ENCODE data around the gene DOCK2.

DOCK2 gene

DNA sequence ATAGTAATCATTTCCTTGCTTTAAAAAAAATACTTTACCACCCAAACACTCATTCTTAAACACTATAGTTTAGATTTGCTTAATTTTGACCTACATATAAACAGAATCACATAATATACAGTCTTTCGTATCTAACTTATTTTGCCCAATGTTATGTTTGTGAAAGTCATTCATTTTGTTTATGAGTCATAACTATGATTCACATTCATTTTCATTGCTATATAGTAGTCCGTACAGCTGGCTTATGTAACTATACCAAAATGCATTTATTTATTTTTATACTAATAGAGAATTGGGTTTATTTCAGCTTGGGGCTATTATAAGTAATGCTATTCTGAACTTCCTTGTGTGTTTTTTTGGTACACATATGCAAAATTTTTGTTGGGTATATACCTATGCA lies 434.7 kb downstream of the DOCK2 start:
- TF ChIP-seq, protein P1, sequence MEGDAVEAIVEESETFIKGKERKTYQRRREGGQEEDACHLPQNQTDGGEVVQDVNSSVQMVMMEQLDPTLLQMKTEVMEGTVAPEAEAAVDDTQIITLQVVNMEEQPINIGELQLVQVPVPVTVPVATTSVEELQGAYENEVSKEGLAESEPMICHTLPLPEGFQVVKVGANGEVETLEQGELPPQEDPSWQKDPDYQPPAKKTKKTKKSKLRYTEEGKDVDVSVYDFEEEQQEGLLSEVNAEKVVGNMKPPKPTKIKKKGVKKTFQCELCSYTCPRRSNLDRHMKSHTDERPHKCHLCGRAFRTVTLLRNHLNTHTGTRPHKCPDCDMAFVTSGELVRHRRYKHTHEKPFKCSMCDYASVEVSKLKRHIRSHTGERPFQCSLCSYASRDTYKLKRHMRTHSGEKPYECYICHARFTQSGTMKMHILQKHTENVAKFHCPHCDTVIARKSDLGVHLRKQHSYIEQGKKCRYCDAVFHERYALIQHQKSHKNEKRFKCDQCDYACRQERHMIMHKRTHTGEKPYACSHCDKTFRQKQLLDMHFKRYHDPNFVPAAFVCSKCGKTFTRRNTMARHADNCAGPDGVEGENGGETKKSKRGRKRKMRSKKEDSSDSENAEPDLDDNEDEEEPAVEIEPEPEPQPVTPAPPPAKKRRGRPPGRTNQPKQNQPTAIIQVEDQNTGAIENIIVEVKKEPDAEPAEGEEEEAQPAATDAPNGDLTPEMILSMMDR (IDR thresholded peaks at IDR 0.05; ENCODE audit: low read depth, low read length, missing control alignments): no peak
- DNase-seq (ENCODE audit: extremely low read depth, low read depth): no peak
- H3K4me3 ChIP-seq (replicated peaks; ENCODE audit: low read depth, low read length): no peak overlapping the region

DNA sequence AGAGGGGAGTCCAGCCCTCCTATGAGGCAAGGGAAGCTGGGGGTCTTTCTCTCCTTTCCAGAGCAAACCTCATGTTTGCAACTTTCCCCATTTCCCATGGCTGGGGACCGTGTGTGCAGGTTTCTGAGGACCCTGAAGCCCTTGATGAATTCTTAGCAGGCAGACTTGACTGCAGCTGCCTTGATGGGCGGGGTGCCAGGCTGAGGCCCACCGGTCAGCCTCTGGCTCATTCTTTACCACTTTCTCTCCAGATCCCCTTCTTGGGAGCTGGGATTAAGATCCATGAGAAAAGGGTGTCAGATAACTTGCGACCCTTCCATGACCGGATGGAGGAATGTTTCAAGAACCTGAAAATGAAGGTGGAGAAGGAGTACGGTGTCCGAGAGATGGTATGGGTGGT lies 438.6 kb downstream of the DOCK2 start:
- TF ChIP-seq, protein P1 (IDR thresholded peaks at IDR 0.05; ENCODE audit: low read depth, low read length, missing control alignments): no peak
- H3K4me3 ChIP-seq (replicated peaks; ENCODE audit: low read depth, low read length): no peak overlapping the region
- DNase-seq (ENCODE audit: extremely low read depth, low read depth): no peak

DNA sequence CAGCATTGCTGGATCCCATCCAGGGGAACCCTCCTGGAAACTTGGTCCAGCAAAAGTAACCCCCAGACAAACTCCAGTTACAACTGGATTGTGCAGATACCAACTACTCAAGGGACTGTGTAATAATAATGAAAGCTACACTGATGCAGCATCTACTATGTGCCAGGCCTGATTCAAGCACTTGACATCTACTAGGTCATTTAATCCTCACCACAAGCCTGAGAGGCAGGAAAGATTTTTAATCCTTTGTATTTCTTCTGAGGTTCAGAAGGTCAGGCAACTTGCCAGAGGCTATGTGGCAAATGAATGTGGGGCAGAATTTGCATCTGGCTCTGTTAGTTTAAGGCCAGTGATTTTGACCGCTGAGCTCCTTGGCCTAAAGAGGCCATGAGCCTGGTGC lies 439.1 kb downstream of the DOCK2 start:
- TF ChIP-seq, protein P1 (IDR thresholded peaks at IDR 0.05; ENCODE audit: low read depth, low read length, missing control alignments): no peak
- H3K4me3 ChIP-seq (replicated peaks; ENCODE audit: low read depth, low read length): no peak overlapping the region
- no peak for DNase-seq (ENCODE audit: extremely low read depth, low read depth)

DNA sequence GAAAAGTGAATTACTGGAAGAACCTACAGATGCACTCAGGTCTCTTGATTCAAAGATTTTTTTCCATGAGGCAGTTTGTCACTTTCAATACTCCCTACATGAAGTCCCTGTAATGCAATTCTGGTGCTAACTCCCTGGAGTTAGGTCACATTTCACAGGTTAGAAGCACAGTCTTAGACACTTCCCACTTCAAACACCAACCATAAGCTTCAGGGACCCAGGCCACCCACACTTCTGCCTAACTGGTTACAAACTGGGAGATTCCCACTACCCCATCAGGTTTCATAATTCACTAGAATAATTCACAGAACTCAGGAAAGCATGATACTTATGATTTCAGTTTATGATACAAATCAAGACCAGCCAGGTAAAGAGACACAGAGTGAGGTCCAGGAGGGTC lies 439.7 kb downstream of the DOCK2 start:
- H3K4me3 ChIP-seq (replicated peaks; ENCODE audit: low read depth, low read length): no peak overlapping the region
- TF ChIP-seq, protein P1 (IDR thresholded peaks at IDR 0.05; ENCODE audit: low read depth, low read length, missing control alignments): no peak
- no peak for DNase-seq (ENCODE audit: extremely low read depth, low read depth)

DNA sequence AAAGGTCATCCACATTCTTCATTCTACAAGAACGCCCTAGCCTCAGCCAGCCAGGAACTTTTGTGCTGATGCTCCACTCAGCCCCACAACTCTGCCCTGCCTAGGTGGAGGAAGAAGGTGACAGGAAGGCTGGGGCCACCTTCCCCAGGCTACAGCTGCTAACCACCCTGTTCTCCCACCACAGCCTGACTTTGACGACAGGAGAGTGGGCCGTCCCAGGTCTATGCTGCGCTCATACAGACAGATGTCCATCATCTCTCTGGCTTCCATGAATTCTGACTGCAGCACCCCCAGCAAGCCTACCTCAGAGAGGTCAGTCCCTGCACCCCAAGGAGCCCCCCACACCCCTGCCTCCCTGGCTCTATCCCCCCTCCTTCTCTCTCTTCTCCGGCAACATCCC lies 440.5 kb downstream of the DOCK2 start:
- no peak for DNase-seq (ENCODE audit: extremely low read depth, low read depth)
- TF ChIP-seq, protein P1 (IDR thresholded peaks at IDR 0.05; ENCODE audit: low read depth, low read length, missing control alignments): no peak
- H3K4me3 ChIP-seq (replicated peaks; ENCODE audit: low read depth, low read length): no peak overlapping the region

DNA sequence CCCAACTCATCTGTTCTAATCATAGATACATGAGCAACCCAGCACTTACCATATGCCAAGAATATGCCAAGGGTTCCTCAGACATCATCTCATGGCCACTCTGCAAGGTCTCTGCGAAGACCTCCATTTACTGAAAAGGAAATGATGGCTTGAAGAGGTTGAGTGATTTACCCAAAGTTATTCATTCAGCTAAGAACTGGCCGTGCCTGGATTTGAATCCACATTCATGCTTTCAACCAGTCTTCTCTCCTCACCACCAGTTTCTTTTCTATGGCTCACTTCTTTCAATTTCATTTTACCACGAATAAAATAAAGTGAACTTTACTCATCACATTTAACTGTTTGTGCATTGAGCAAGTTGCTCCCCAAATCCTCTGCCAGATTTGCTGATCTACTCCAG lies 441.4 kb downstream of the DOCK2 start:
- TF ChIP-seq, protein P1 (IDR thresholded peaks at IDR 0.05; ENCODE audit: low read depth, low read length, missing control alignments): no peak
- no peak for DNase-seq (ENCODE audit: extremely low read depth, low read depth)
- H3K4me3 ChIP-seq (replicated peaks; ENCODE audit: low read depth, low read length): no peak overlapping the region

DNA sequence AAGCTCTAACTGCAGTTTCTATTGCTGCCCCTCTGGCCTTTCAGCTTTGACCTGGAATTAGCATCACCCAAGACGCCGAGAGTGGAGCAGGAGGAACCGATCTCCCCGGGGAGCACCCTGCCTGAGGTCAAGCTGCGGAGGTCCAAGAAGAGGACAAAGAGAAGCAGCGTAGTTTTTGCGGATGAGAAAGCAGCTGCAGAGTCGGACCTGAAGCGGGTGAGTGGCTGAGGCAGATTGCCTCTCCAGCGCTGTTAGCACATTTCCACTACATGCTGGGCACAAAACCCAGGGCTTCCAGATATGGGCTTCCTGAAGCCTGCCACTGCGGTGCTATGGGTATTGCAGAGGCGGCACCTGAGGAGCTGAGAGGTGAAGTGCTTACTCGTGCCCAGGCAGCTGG lies 441.9 kb downstream of the DOCK2 start:
- TF ChIP-seq, protein P1 (IDR thresholded peaks at IDR 0.05; ENCODE audit: low read depth, low read length, missing control alignments): no peak
- DNase-seq (ENCODE audit: extremely low read depth, low read depth): no peak
- H3K4me3 ChIP-seq (replicated peaks; ENCODE audit: low read depth, low read length): no peak overlapping the region

Data from HFF-Myc (cell line).